Posterior vena cava (tissue), 2 donors: ENCODE measurements around the gene NFE2L1. TPM values are rescaled to one million over a fixed set of nuclear protein-coding genes. Genes with fewer than 3 reads are reported as not detected.
"Not testable (repeated sequence)": the region's sequence is repeated elsewhere in the genome, so short reads cannot be mapped to it uniquely, and the experiment has no call there.

Experiments
- DNase-seq: peaks from one replicate; pipeline ENCODE4 v3.0.0-alpha.2; 2020; ENCODE audit warnings: low spot score
- intact Hi-C, 2 donors: fragments of 100-400 bp; cut with DNase I; formaldehyde crosslinking; loops; one replicate each; pipeline versions ENCODE4 v1.14.1 to v1.14.2; 2022 to 2023
- total RNA-seq, 2 donors: library from RNA; stranded (reverse); fragmentation: NEBNext Ultra II Directional; extraction: Animal tissue kit (Norgen Biotek cat#: 25700); gene quantifications; one replicate each; pipeline ENCODE4 v1.2.1, GENCODE V29; 2021
- donor health status: DM: yes; HTN: yes; CAD: no.
- donor health status: DM: yes; HTN: yes; CAD: no.

NFE2L1 gene
- total RNA-seq, 2 donors from 2014 or later = 255 to 263 TPM

DNA sequence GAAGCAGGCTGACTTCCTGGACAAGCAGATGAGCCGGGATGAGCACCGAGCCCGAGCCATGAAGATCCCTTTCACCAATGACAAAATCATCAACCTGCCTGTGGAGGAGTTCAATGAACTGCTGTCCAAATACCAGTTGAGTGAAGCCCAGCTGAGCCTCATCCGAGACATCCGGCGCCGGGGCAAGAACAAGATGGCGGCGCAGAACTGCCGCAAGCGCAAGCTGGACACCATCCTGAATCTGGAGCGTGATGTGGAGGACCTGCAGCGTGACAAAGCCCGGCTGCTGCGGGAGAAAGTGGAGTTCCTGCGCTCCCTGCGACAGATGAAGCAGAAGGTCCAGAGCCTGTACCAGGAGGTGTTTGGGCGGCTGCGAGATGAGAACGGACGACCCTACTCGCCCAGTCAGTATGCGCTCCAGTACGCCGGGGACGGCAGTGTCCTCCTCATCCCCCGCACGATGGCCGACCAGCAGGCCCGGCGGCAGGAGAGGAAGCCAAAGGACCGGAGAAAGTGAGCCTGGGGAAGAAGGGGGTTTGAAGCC lies 11.0 kb downstream of the NFE2L1 start:
- DNase-seq = no peak
- intact Hi-C loops = no loop called here

DNA sequence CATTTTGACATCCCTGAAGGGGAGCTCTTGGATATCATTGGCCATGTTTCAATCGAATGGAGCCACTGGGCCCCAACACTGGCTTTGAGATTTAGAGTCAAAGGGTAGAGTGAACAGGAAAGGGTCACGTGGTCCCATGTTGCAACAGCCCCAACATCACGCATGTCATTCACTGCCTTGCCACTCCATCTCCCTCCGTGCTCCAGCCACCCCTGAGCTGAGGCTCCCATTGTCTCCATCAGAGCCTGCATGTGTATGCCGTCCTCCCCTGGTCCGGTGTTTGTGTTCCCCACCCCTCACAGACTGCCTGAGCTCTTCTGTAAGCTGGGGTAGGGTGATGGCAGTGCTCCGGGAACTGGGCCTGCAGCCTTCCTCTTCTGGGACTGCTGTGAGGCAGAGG lies 12.1 kb downstream of the NFE2L1 start:
- intact Hi-C loops = no loop called here
- DNase-seq = no peak

DNA sequence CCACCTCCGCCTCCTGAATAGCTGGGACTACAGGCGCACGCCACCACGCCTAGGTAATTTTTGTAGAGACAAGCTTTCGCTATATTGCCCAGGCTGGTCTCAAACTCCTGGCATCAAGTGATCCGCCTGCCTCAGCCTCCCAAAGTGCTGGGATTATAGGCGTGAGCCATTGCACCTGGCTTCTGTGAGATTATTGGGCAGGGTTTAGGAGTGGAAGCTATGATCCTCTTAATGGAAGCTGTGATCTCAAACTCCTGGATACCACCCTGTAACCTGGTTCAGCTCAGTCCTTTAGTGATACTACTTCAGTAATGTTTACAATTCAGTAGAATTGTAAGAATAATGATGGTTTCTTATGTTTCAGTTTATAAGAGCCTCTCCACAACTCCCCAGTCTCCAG lies 14.1 kb downstream of the NFE2L1 start:
- intact Hi-C loops = no loop called here
- DNase-seq = no peak

DNA sequence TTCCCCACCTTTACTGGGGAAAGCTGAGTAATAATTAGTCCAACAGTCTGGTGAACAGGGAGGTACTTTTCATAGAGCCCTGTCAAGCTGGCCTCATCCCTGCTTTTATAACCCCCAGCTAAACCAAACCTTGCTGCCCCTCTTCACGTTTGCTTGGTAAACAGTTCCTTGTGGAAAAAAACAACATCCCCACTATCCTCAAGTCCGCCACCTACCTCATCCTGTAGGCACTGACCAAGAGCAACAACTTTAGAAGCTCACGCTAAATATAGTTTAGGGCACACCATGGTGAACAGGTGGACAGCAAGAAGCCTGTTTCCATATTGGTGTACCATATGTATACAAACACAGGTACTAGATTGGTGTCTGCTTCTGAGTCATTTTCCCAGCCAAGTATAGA lies 16.5 kb downstream of the NFE2L1 start:
- no peak for DNase-seq
- intact Hi-C loops = no loop called here

DNA sequence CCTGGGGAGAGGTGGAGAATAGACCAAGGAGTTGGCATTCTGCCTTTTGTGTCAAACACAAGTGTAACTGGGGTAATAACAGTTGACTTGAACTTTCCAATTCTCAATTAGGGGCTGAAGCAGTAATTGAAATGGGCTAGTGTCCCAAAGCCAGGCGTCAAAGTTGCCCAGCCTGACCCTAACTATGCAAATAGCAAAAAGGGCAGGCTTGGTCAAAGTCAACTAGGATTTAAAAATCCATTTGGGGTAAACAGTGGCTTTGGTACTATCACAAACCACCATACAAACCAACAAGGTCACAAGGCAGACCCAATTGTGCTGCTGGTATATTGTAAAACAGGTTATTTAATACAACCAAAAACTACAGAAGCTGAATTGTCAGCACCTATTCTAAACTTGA lies 18.0 kb downstream of the NFE2L1 start:
- no peak for DNase-seq
- intact Hi-C loops = no loop called here

DNA sequence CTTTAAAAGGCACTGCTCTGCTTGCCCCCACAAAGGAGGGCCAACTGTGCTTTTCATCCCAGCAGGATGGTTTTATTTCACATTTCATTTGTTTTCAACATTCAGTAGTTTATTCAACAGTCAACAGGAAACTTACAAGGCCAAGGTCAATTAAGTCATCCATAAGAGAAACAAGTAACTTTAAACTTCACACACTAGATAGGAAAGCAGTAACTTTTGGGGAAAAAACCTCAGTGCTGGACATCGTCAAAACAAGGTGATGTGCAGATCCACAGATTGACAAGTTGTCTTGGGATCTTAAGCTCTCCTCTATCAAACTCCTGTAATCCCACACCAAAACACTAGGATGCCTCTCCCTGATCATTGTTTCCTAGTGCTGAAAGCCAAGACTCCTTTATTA lies 18.5 kb downstream of the NFE2L1 start:
- intact Hi-C loops = no loop called here

DNA sequence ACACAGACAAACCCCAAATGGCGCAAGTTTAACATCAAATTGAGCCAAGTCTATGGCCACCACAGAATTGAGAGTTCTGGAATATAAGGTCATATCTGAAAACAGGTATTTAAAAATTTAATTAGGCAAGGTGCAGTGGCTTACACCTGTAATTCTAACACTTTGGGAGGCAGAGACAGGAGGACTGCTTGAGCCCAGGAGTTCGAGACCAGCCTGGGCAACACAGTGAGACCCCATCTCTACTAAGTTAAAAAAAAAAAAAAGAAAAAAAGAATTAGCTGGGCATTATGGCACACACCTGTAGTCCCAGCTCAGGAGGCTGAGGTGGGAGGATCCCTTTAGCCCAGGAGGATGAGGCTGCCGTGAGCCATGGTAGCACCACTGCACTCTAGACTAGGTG lies 19.1 kb downstream of the NFE2L1 start:
- intact Hi-C loops = no loop called here
- DNase-seq = no peak

More for the DNA sequence above, 18.5 kb downstream of the NFE2L1 start:
- DNase-seq = no peak

DNA sequence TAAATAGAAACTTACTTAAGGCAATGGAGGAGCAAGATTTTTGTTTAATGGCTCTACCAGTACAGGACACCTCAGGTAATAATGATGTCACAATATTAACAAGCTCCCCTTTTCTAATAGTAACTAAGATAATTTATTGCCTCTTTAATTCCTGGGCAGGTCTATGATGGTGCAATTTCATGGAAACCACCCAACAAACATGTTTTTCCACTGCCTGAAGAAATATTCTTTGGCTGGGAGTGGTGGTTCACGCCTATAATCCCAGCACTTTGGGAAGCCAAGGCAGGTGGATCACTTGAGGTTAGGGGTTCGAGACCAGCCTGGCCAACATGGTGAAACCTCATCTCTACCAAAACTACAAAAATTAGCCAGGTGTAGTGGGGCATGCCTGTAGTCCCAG lies 19.6 kb downstream of the NFE2L1 start:
- DNase-seq, intact Hi-C loops: not testable (repeated sequence)

DNA sequence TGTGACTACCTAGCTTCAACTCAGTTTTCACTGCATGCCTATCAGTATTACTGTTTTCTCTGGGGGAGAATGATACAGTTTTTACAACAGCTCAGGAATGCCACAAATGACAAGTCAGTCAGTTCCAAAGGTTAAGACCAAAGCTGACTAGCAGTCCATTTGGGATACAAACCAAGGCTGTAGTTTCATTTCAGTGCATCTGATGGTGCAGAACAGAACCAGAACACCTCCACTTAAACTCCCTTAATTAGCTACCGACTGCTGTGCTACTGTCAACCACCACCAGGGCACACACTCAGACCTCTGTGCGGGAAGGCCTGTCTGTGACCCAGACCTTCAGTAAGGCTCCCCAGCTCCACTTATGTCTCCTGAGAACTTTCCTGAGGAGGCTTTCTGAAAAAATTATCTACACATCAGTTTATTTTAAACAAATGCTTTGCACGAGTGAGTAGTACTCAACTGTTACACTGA lies 20.4 kb downstream of the NFE2L1 start:
- intact Hi-C loops = no loop called here
- no peak for DNase-seq

DNA sequence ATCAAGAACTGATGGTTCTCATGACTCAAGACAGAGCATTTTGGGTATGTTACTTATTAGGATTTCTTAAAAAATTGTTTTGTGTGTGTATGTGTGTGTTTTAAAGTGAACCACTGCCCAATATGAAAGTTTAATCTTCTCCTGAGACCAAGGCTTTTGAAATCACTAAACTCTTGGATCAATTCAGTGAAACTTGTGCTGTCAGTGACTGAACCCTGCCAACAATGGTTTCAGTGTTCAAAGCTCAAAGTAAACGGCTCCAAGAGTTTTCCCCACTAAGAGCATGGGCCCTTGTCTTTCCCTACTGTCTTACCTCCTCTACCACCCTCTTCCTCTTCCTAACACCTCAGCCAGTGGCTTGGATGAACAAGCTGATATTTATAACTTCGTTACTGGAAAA lies 22.0 kb downstream of the NFE2L1 start:
- no peak for DNase-seq
- intact Hi-C loops = loop anchor here in 1 of 2 donors (10.0 kb wide), 1 partner anchor 65 kb away; no protein-coding TSS in a partner anchor

DNA sequence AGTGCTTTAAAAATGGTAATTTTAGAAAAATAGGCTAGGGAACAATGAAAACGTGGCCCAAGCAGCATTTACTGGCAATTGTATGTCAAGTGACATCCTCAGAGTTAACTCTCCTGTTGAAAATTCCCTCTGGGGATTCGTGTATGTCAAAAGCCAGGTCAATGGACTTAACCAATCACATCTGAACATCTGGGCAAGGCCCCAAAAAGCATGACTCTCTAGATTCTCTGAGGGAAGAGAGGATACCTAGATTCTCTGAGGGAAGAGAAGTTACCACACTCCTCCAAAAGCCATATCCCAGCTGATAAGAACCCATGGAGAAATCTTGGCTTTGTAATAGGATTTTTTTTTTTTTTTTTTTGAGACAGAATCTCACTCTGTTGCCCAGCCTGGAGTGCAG lies 23.5 kb downstream of the NFE2L1 start:
- no peak for DNase-seq
- intact Hi-C loops = loop anchor here in 1 of 2 donors (10.0 kb wide), 1 partner anchor 63 kb away; no protein-coding TSS in a partner anchor

DNA sequence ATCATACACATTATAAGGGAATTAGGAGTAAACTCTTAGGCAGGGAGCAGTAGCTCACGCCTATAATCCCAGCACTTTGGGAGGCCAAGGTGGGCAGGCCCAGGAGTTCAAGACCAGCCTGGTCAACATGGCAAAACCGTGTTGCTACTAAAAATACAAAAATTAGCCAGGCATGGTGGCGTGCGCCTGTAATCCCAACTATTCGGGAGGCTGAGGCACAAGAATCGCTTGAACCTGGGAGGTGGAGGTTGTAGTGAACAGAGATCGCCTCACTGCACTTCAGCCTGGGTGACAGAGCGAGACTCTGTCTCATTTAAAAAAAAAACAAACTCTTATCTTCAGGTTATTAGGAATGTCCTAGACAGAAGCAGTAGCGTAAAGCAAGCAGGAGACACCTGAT lies 24.7 kb downstream of the NFE2L1 start:
- intact Hi-C loops = loop anchor here in 1 of 2 donors (10.0 kb wide), 1 partner anchor 62 kb away; no protein-coding TSS in a partner anchor
- not testable (repeated sequence) for DNase-seq

DNA sequence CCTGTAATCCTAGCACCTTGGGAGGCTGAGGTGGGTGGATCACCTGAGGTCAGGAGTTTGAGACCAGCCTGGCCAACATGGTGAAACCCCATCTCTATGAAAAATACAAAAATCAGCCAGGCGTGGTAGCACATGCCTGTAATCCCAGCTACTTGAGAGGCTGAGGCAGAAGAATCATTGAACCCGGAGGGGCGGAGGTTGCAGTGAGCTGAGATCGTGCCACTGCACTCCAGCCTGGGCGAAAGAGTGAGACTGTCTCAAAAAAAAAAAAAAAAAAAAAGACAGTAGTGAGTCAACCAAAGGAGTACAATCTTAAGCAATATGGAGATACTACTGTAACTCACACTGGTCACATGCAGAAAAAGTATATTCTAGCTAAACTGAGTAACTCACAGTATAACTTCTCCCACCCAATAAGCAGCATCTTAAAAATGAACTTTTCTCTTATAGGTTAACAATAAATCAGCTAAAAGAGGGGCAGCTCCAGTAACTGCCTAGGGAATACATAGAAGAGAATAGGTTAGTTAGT lies 25.5 kb downstream of the NFE2L1 start:
- intact Hi-C loops = loop anchor here (2.0 to 10.0 kb wide), 2 partner anchors 47 to 61 kb away; no protein-coding TSS in a partner anchor
- not testable (repeated sequence) for DNase-seq

DNA sequence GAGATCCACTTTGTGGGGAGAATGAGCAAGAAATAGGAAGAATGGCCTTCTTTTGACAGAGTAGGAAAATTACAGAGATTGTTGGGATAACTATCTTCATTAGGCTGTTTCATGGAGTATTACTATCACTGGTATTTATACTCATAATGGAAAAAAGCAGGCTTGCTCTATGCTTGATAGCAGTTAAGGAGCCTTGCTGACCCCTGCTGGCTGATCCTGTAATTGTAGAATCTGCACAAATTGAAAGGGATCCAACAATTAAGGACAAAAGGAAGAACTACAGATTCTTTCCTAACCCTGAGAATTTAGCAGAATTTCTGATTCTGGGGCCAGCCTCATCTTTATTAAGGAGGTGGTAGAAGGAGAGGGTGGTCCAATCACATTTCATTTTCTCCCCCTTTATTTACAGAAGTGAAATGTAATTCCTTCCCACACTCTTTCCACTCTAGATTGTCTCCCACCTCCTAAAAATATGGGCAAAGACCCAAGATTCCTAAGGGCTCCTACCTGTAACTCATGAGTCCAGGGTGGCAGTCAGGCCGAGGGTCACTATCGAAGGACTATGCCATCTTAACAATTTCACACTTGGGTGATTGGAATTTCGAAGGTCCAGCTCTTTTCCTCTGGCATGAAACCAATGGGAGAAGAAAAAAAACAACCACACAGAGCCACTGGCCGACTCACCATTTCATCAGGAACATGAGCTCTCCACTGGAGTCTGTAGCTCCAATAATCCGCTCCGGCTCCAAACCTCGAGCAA lies 26.3 kb downstream of the NFE2L1 start:
- DNase-seq = peak; percentile 89
- intact Hi-C loops = loop anchor here (2.0 to 10.0 kb wide), 2 partner anchors 48 to 60 kb away; no protein-coding TSS in a partner anchor

DNA sequence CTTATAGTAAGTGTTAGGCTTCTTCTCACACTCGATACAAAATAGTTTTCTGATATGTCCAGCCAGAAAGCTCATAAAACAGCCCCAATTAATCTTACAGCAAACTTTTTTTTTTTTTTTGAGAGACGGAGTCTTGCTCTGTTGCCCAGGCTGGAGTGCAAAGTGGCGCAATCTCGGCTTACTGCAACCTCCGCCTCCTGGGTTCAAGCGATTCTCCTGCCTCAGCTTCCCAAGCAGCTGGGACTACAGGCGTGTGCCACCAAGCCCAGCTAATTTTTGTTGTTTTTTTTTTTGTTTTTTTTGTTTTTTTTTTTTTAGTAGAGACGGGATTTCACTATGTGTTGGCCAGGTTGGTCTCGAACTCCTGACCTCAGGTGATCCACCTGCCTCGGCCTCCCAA lies 29.0 kb downstream of the NFE2L1 start:
- intact Hi-C loops = loop anchor here in 1 of 2 donors (10.0 kb wide), 1 partner anchor 58 kb away; no protein-coding TSS in a partner anchor
- DNase-seq = not testable (repeated sequence)

DNA sequence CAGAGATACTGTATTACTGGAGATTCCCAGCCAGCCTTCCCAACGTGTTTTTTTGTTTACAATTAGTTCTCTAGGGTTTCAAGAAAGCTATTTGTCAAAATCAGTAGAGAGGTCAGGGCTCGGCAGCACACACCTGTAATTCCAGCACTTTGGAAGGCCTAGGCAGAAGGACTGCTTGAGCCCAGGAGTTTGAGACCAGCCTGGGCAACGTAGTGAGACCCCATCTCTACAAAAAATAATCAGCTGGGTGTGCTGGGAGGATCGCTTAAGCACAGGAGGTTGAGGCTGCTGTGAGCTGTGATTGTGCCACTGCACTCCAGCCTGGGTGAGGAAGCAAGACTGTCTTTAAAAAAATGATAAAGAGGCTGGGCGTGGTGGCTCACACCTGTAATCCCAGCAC lies 33.7 kb downstream of the NFE2L1 start:
- intact Hi-C loops = no loop called here
- no peak for DNase-seq

DNA sequence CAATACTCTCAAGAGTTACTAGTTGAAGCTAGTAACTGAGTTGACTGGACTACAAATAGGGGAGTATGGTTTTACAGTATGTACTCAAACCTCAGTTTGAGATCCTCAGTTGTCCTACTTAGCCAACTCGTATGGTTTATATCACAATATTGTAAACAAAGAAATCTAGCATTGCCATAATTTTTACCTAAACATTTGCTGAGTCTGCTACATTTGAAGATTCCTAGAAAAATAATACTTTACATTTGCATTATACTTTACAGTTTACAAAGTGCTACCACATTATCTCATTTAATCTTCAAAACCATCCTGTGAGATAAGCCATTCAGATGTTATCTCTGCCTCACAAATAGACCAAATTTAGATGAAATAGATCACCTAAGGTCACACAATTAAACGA lies 36.8 kb downstream of the NFE2L1 start:
- no peak for DNase-seq
- intact Hi-C loops = no loop called here

DNA sequence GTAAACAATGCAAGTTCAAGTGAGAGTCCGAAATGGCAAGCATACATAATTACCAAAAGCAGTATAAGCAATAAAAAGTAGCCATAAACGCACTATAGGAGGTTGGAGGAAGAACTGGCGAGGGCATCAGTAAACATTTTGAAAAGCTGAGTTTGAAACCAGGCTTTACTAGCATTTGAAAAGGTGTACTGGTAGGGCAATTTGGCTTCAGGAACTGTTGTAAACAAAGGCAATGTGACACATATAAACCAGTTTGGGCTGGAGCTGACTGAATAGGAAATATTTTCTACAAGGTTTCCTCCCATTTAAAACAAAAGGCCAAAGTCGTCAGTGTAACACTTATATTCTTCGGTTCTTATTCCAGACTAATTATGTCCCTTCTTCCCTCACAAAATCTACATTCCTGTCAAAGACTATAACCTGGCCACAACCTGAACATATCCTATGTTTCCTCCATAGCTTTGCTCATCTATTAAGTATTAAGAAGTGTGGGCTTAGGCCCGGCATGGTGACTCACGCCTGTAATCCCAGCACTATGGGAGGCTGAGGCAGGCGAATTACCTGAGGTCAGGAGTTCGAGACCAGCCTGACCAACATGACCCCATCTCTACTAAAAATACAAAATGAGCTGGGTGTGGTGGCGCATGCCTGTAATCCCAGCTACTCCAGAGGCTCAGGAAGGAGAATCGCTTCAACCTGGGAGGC lies 45.3 kb downstream of the NFE2L1 start:
- intact Hi-C loops = no loop called here
- DNase-seq = no peak

DNA sequence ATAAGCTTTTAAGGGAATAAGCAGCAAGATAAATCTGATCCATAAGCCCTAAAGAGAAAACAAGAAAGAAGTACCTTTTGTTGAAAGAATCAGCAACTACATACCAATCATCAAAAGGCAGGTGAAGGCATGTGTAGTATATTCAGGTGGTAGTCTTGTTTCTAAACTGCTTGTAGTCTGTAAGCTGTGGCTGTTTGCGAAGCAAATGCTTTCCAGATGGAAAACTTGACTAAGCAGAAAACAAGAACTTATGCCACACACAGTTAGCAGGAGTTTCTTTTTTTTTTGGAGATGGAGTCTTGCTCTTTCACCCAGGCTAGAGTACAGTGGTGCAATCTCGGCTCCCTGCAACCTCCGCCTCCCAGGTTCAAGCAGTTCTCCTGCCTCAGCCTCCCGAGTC lies 47.5 kb downstream of the NFE2L1 start:
- intact Hi-C loops = no loop called here
- no peak for DNase-seq

DNA sequence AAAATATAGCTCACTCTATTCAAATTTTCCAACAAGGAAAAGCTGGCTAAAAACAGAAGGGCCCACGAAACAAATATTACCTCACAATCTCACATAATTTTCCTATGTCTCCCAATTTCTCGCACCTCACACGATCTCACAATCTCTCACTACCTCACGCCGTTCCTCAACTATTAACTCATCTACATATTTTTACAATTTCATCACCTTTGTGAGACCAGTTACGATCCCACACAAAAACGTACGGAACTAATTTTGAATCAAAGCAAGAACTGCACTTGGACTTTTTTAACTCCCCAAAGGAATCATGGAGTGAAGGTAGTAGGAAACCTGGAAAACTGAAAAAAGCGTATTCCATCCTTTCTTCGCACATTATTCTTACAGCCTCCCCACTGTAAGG lies 52.0 kb downstream of the NFE2L1 start:
- intact Hi-C loops = no loop called here
- DNase-seq = no peak
